ENCODE measurements around the gene TRIM7. TPM values are rescaled to one million over a fixed set of nuclear protein-coding genes. Genes with fewer than 3 reads are reported as not detected.
"Not testable (repeated sequence)": the region's sequence is repeated elsewhere in the genome, so short reads cannot be mapped to it uniquely, and the experiment has no call there.

TRIM7 gene
- total RNA-seq, 1 experiment from 2014 or later: 46.8 TPM

- peak; percentile 83 for DNase-seq (ENCODE audit: extremely low read depth, low read depth)
Measured at GRCh38 chr5:181215997-181216989, 11.3 kb upstream of the TRIM7 start.

DNA sequence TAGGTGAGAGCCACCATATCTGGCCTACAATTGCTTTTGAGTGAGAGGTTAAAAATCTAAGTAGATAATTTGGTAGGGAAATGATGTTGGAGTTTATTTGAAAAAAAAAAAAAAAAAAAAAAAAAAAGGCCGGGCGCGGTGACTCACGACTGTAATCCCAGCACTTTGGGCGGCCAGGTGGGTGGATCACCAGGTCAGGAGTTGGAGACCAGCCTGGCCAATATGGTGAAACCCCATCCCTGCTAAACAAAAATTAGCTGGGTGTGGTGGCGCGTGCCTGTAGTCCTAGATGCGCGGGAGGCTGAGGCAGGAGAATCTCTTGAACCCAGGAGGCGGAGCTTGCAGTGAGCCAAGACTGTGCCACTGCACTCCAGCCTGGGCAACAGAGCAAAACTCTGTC lies 9.3 kb upstream of the TRIM7 start:
- not testable (repeated sequence) for DNase-seq (ENCODE audit: extremely low read depth, low read depth)

DNA sequence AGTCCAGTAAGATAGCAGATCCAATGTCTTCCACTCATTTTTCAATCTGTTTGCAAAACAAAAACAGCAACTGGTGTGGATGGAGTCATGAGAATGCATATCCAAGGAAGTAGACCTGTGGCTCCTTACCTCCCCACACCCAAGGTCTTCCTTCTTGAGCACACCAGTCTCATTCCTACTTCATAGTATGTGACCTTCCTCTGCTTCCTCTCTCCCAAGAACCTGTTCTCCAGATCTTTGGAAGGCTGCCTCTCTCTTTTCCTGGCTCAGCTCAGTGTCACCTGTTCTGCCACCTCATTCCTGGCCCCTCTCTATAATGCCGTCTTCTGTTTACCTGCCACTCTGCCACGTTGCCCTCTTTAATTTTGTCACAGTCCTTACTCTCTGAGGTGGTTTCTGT lies 7.9 kb upstream of the TRIM7 start:
- no peak for DNase-seq (ENCODE audit: extremely low read depth, low read depth)

- DNase-seq (ENCODE audit: extremely low read depth, low read depth): no peak
Measured at GRCh38 chr5:181212080-181212479, 7.1 kb upstream of the TRIM7 start.

- DNase-seq (ENCODE audit: extremely low read depth, low read depth): no peak
Measured at GRCh38 chr5:181211208-181211607, 6.2 kb upstream of the TRIM7 start.

GRCh38 chr5:181210698-181211097 lies 5.7 kb upstream of the TRIM7 start:
- DNase-seq (ENCODE audit: extremely low read depth, low read depth): not testable (repeated sequence)

DNA sequence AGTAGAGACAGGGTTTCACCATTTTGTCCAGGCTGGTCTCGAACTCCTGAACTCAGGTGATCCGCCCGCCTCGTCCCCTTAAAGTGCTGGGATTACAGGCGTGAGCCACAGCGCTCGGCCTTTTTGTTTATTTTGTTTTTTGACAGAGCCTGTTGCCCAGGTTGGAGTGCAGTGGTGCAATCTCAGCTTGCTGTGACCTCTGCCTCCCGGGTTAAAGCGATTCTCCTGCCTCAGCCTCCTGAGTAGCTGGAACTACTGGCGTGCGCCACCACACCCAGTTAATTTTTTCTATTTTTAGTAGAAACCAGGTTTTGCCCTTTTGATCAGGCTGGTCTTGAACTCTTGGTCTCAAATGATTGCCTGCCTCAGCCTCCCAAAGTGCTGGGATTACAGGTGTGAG lies 5.2 kb upstream of the TRIM7 start:
- not testable (repeated sequence) for DNase-seq (ENCODE audit: extremely low read depth, low read depth)

DNA sequence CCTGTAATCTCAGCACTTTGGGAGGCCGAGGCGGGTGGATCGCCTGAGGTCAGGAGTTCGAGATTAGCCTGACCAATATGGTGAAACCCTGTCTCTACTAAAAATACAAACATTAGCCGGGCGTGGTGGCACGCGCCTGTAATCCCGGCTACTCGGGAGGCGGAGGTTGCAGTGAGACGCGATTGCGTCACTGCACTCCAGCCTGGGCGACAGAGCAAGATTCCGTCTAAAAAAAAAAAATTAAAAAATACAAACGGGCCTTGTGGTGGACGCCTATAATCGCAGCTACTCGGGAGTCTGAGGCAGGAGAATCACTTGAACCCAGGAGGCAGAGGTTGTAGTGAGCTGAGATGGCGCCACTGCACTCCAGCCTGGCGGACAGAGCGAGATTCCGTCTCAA lies 4.0 kb upstream of the TRIM7 start:
- not testable (repeated sequence) for DNase-seq (ENCODE audit: extremely low read depth, low read depth)

GRCh38 chr5:181207960-181208253 lies 2.9 kb upstream of the TRIM7 start:
- DNase-seq (ENCODE audit: extremely low read depth, low read depth): no peak

DNA sequence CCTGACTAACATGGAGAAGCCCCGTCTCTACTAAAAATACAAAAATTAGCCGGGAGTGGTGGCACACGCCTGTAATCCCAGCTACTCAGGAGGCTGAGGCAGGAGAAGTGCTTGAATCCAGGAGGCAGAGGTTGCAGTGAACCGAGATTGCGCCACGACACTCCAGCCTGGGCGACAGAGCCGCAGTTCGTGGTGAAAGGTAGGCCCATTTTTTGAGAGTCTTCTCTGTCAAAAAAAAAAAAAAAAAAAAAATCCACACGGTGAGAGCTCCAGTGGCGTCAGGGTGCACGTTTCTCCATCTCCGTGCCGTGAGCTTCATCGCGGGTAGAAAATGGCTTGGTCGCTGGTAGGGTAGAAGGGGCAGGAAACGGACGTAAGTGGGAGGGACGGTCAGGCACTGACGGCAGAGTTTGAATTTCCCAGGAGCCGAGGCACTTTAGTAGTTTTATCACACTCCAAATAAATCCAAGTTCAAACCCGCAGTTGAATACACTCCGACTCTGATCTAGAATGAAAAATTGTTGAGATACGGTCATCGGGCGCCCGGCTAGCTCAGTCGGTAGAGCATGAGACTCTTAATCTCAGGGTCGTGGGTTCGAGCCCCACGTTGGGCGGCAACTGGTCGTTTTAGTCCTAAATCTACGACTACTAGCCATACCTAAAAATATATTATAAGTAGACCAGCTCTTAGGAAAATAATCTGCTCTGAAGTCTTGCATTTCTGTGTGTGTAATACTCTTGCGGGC lies 2.4 kb upstream of the TRIM7 start:
- peak; percentile 92 for DNase-seq (ENCODE audit: extremely low read depth, low read depth)

GRCh38 chr5:181205761-181206649 lies 1.0 kb upstream of the TRIM7 start:
- DNase-seq (ENCODE audit: extremely low read depth, low read depth): no peak

DNA sequence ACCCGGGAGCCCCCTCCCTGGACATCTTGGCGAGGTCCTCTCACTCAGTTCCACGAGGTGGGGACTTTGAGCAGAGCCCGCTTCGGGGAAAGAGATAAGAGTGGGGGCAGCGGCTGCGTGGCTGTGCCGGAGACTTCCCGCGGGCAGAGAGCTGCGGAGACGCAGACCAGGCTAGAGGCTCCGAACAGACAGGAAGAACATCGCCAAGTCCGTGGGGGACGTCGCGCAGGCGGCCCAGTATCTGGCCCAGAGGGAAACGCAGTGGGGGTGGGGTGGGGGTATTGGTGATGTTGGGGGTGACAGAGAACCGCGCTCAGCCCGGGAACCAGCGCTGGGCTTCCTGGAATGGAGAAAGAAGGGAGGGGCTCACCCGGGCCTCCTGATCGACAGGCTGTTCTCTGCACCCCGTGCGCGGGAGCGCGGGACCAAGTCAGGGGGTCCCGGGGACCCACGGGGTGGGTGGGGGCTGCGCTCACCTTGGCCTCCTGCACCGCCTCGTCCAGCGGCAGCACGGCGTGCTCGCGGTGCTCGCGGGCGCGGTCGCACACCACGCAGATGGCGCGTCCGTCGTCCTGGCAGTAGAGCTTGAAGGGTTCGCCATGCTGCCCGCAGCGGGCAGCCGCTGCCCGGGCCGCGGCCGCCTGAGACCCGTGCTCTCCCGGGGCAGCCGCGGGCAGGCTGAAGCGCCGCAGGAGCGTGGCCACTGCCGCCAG lies 727 bp downstream of the TRIM7 start:
- no peak for DNase-seq (ENCODE audit: extremely low read depth, low read depth)

GRCh38 chr5:181203777-181204112 lies 1.3 kb downstream of the TRIM7 start:
- DNase-seq (ENCODE audit: extremely low read depth, low read depth): no peak

DNA sequence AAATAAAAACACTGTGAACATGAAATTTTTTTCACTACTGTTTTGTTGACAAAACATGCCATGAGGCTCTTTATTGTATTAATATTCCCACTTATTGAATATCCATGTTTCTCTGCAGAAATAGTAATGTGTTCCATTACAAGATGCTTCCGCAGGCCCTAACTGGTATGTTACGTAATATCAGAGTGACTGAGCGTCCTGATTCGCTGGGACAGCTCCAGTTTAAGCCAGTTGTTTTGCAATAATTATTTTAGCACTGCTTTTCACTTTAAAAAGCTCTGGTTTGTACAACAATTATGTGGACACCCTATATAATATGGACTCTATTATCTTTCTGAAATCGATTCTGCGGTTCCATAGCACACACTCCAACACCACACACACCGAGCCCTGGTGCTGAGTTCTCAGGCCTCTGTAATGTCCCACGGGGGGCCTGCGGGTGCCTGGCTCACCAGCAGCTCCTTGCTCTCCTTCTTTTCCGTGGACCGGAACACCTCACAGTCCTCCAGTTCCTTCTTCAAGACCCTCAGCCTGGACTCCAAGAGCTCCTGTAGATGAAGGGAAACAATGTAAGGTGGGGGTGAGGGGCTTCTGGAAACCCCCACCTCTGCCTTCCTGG lies 1.8 kb downstream of the TRIM7 start:
- no peak for DNase-seq (ENCODE audit: extremely low read depth, low read depth)

DNA sequence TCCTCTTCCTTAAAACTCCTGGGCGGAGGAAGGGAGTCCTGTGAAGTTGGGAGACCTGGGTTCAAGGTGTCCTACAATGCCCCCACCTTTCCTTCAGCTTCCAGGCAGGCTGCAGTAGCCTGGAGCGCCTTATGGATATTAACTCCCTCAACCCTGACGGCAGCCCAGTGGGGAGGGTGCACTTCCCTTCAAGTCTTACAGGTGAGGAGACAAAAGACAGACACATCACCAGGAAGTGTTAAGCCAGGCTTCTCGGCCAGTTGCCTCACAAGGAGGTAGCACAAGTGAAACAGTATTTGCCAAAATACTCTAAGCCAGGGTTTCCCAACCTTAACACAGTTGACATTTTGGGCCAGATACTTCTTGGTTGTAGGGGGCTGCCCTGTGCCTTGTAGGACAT lies 4.2 kb downstream of the TRIM7 start:
- DNase-seq (ENCODE audit: extremely low read depth, low read depth): no peak

GRCh38 chr5:181199881-181200638 lies 4.9 kb downstream of the TRIM7 start:
- no peak for DNase-seq (ENCODE audit: extremely low read depth, low read depth)

DNA sequence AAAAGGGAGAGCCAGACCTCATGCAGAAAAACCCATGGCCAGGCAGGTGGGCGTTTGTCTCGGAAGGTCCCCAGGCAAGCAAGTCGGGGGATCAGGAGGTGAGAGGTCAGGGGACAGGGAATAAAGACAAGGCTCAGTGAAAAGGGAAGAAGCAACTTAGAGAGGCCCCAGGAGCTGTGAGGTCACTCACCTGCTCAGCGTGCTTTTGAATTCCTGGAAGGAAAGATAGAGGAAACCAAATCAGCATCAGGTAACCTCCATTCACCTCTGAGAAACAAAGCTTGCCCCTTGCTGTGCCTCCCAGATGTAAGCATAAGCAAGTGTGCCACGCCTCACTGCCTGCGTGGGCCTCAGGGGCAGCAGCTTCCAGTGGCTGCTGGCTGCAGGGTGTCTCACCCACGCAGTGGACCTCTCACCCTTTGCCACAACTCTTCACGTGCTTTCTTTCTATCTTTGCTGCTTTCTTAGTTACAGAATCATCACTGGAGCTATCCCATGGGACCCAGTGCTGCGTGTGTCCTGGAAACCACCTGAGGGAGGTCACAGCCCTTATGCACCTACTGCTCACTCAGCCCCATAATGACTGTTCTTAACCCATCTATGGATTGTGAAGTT lies 6.0 kb downstream of the TRIM7 start:
- no peak for DNase-seq (ENCODE audit: extremely low read depth, low read depth)

DNA sequence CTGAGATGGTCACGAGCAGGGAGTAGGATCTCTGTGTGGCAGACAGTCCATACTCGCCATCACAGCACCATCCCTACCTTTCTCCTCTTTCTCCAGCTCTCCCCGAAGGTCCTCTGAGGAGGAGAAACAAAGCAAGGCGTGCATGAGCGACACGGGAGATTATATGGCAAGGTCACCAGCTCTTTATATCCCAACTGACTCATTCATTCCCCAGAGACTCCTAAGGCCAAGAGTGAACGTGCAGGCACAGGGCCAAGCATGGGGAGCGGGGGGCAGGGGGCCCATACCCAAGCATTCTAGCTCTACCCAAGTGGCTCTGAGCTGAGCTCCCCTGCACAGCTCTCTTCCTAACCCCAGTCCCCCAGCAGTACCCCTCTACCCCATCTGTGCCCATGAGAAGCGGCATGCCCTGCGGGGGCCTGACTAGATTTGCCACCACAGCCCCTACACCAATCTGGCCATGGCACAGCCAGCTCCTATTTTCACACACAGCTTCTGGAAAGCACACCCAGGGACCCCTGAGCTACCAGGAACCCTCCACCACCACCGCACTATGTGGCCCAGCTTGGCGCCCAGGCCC lies 6.8 kb downstream of the TRIM7 start:
- DNase-seq (ENCODE audit: extremely low read depth, low read depth): no peak

All from NCI-H460 (cell line).